Osteoblast (primary cell): ENCODE data around the gene SHROOM1. TPM values are rescaled to one million over a fixed set of nuclear protein-coding genes. Genes with fewer than 3 reads are reported as not detected.

Source experiments
- DNase-seq: peaks from one replicate; pipeline ENCODE4 v3.0.0; 2011; ENCODE audit warnings: low spot score, mixed read lengths; ENCODE audit not compliant: insufficient read length; ENCODE audit errors: missing footprints
- H2AFZ ChIP-seq: 2 replicates; pipeline ENCODE4 v1.6.0; 2011; ENCODE audit warnings: mild to moderate bottlenecking, low read length
- H3K27ac ChIP-seq: 2 replicates; pipeline ENCODE4 v1.5.1; 2011; ENCODE audit warnings: mild to moderate bottlenecking, low read depth, low read length, moderate library complexity
- H3K27me3 ChIP-seq: 2 replicates; pipeline ENCODE4 v1.6.0; 2012; ENCODE audit warnings: mild to moderate bottlenecking, control low read depth, inconsistent platforms, low read length, moderate library complexity; ENCODE audit not compliant: insufficient read depth
- H3K36me3 ChIP-seq: 2 replicates; pipeline ENCODE4 v1.5.1; 2011; ENCODE audit warnings: mild to moderate bottlenecking, low read length, control low read depth, moderate library complexity; ENCODE audit not compliant: insufficient read depth
- H3K4me1 ChIP-seq: 2 replicates; pipeline ENCODE4 v1.5.1; 2011; ENCODE audit warnings: mild to moderate bottlenecking, low read length, control low read depth, moderate library complexity; ENCODE audit not compliant: insufficient read depth
- H3K4me2 ChIP-seq: 2 replicates; pipeline ENCODE4 v1.6.0; 2011; ENCODE audit warnings: mild to moderate bottlenecking, low read length; ENCODE audit not compliant: insufficient read depth
- H3K4me3 ChIP-seq: fragments of 200-600 bp; sonication (generic); 3 replicates; pipeline ENCODE4 v1.5.1; 2012; ENCODE audit warnings: mild to moderate bottlenecking, low read length, inconsistent platforms; ENCODE audit not compliant: insufficient read depth
- H3K79me2 ChIP-seq: 2 replicates; pipeline ENCODE4 v1.6.0; 2012; ENCODE audit warnings: mild to moderate bottlenecking, low read length, control low read depth, inconsistent platforms; ENCODE audit not compliant: insufficient read depth
- H3K9me3 ChIP-seq: 2 replicates; pipeline ENCODE4 v1.5.1; 2011; ENCODE audit warnings: low read depth, low read length, control low read depth
- H4K20me1 ChIP-seq: 2 replicates; pipeline ENCODE4 v1.6.0; 2012; ENCODE audit warnings: mild to moderate bottlenecking, low read length, control low read depth; ENCODE audit not compliant: insufficient read depth
- CTCF ChIP-seq: IDR thresholded peaks from 2 replicates; pipeline ENCODE4 v1.5.1; 2011; ENCODE audit warnings: mild to moderate bottlenecking, low read depth, low read length, moderate library complexity; ENCODE audit errors: extremely low read depth
- total RNA-seq: library from RNA; depleted of rRNA; stranded (reverse); fragments of >200 nt; gene quantifications from 2 replicates; pipeline ENCODE4 v1.2.3, GENCODE V29; 2012

The SHROOM1 gene
- total RNA-seq, 1 donor = 4.7 TPM

GRCh38 chr5:132832612-132833011, 2.2 kb upstream of the SHROOM1 start:
- Histone ChIP-seq H4K20me1 (peaks cover 11% of the 10 kb centered on the region), H3K79me2 (peaks cover 14% of the 10 kb centered on the region), H3K4me1 (peaks cover 6% of the 10 kb centered on the region), H3K4me3 (no peak overlapping the region), H2AFZ (no peak overlapping the region), H3K36me3 (no peaks in the 10 kb centered on the region), H3K27me3 (no peaks in the 10 kb centered on the region), H3K9me3 (no peaks in the 10 kb centered on the region), H3K27ac (no peak overlapping the region), H3K4me2 (no peak overlapping the region)
- DNase-seq = peak; percentile 56
- TF ChIP-seq CTCF = no peak

- Histone ChIP-seq H3K4me1 (peaks cover 6% of the 10 kb centered on the region), H3K4me3 (peak overlapping the region; percentile 85), H3K27me3 (no peaks in the 10 kb centered on the region), H3K27ac (no peak overlapping the region), H3K9me3 (no peaks in the 10 kb centered on the region), H3K4me2 (peak overlapping the region; percentile 90), H4K20me1 (peaks cover 11% of the 10 kb centered on the region), H3K79me2 (peaks cover 16% of the 10 kb centered on the region), H2AFZ (peak overlapping the region; percentile 68), H3K36me3 (no peaks in the 10 kb centered on the region)
- DNase-seq = peak; percentile 70
- no peak for TF ChIP-seq CTCF
Observed at GRCh38 chr5:132831095-132831860, 831 bp upstream of the SHROOM1 start.

GRCh38 chr5:132829742-132830435, 558 bp downstream of the SHROOM1 start:
- peak; percentile 100 for DNase-seq
- H3K4me3 ChIP-seq = peak overlapping the region; percentile 85
- H3K9me3 ChIP-seq = no peaks in the 10 kb centered on the region
- H3K27me3 ChIP-seq = no peaks in the 10 kb centered on the region
- peaks cover 16% of the 10 kb centered on the region for H3K79me2 ChIP-seq
- TF ChIP-seq CTCF = peak; percentile 78
- peaks cover 6% of the 10 kb centered on the region for H3K4me1 ChIP-seq
- peaks cover 3% of the 10 kb centered on the region for H3K36me3 ChIP-seq
- peak overlapping the region; percentile 56 for H3K27ac ChIP-seq
- peak overlapping the region; percentile 86 for H2AFZ ChIP-seq
- peaks cover 11% of the 10 kb centered on the region for H4K20me1 ChIP-seq
- peak overlapping the region; percentile 90 for H3K4me2 ChIP-seq

- H3K27me3 ChIP-seq = no peaks in the 10 kb centered on the region
- no peaks in the 10 kb centered on the region for H3K9me3 ChIP-seq
- peak overlapping the region; percentile 86 for H2AFZ ChIP-seq
- TF ChIP-seq CTCF = no peak
- peak overlapping the region; percentile 85 for H3K4me3 ChIP-seq
- DNase-seq = peak; percentile 80
- H3K4me2 ChIP-seq = peak overlapping the region; percentile 90
- peaks cover 11% of the 10 kb centered on the region for H4K20me1 ChIP-seq
- H3K36me3 ChIP-seq = peaks cover 6% of the 10 kb centered on the region
- peaks cover 6% of the 10 kb centered on the region for H3K4me1 ChIP-seq
- no peak overlapping the region for H3K27ac ChIP-seq
- peaks cover 16% of the 10 kb centered on the region for H3K79me2 ChIP-seq
Observed at GRCh38 chr5:132828846-132829494, 1.5 kb downstream of the SHROOM1 start.
